Measurements from ENCODE around the gene STK32B.
"Not testable (repeated sequence)": the region's sequence is repeated elsewhere in the genome, so short reads cannot be mapped to it uniquely, and the experiment has no call there.

The STK32B gene

GRCh38 chr4:5212255-5213013 is 161.2 kb downstream of the STK32B start:
- no peak for DNase-seq

GRCh38 chr4:5213087-5213595 is 161.9 kb downstream of the STK32B start:
- DNase-seq: no peak

GRCh38 chr4:5215321-5215720 is 164.0 kb downstream of the STK32B start:
- DNase-seq: no peak

GRCh38 chr4:5217421-5217820 is 166.1 kb downstream of the STK32B start:
- no peak for DNase-seq

GRCh38 chr4:5218376-5219069 is 167.2 kb downstream of the STK32B start:
- DNase-seq: no peak

- no peak for DNase-seq
Measured at GRCh38 chr4:5220028-5220427, 168.7 kb downstream of the STK32B start.

GRCh38 chr4:5222047-5222446 is 170.8 kb downstream of the STK32B start:
- no peak for DNase-seq

- DNase-seq: no peak
Measured at GRCh38 chr4:5222951-5223350, 171.7 kb downstream of the STK32B start.

- DNase-seq: no peak
Measured at GRCh38 chr4:5224340-5224739, 173.1 kb downstream of the STK32B start.

GRCh38 chr4:5232549-5232948 is 181.3 kb downstream of the STK32B start:
- DNase-seq: no peak

GRCh38 chr4:5237086-5237660 is 185.9 kb downstream of the STK32B start:
- no peak for DNase-seq

- no peak for DNase-seq
Measured at GRCh38 chr4:5238173-5238572, 186.9 kb downstream of the STK32B start.

GRCh38 chr4:5247061-5247460 is 195.8 kb downstream of the STK32B start:
- DNase-seq: not testable (repeated sequence)

- DNase-seq: no peak
Measured at GRCh38 chr4:5247735-5248134, 196.5 kb downstream of the STK32B start.

- DNase-seq: no peak
Measured at GRCh38 chr4:5249727-5250126, 198.4 kb downstream of the STK32B start.

GRCh38 chr4:5250536-5250935 is 199.3 kb downstream of the STK32B start:
- not testable (repeated sequence) for DNase-seq

- DNase-seq: no peak
Measured at GRCh38 chr4:5256421-5256820, 205.1 kb downstream of the STK32B start.

GRCh38 chr4:5257086-5257485 is 205.8 kb downstream of the STK32B start:
- no peak for DNase-seq

- DNase-seq: no peak
Measured at GRCh38 chr4:5259471-5259870, 208.2 kb downstream of the STK32B start.

- DNase-seq: no peak
Measured at GRCh38 chr4:5260121-5260520, 208.8 kb downstream of the STK32B start.

- no peak for DNase-seq
Measured at GRCh38 chr4:5261866-5262265, 210.6 kb downstream of the STK32B start.

- DNase-seq: no peak
Measured at GRCh38 chr4:5266991-5267390, 215.7 kb downstream of the STK32B start.

GRCh38 chr4:5267408-5267807 is 216.1 kb downstream of the STK32B start:
- no peak for DNase-seq

- DNase-seq: no peak
Measured at GRCh38 chr4:5276475-5277075, 225.3 kb downstream of the STK32B start.
